ENCODE measurements around the gene DLEU7. TPM values are rescaled to one million over a fixed set of nuclear protein-coding genes. Genes with fewer than 3 reads are reported as not detected.

The DLEU7 gene
- total RNA-seq, 2 donors from 2014 or later = 0.20 TPM; not detected in 1

Other genes starting within 250 kb of the DLEU7 start
- 10 to 100 TPM; 21.1 to 26.0 TPM for gene RNASEH2B, start 66.1 kb upstream of the DLEU7 start, total RNA-seq

Measured in left colon (tissue), 2 donors.